HK-2 (cell line): ENCODE results near the gene GRK5.

ENCODE experiments used
- DNase-seq: peaks from one replicate; pipeline ENCODE4 v3.0.0-alpha.2; 2018; ENCODE audit not compliant: unreplicated experiment

The GRK5 gene

GRCh38 chr10:119316002-119316358, 108.6 kb downstream of the GRK5 start:
- no peak for DNase-seq

GRCh38 chr10:119316729-119317097, 109.3 kb downstream of the GRK5 start:
- peak; percentile 68 for DNase-seq

GRCh38 chr10:119318411-119319160, 111.2 kb downstream of the GRK5 start:
- no peak for DNase-seq

- peak; percentile 66 for DNase-seq
Measured at GRCh38 chr10:119319161-119319919, 112.0 kb downstream of the GRK5 start.

- DNase-seq: no peak
Measured at GRCh38 chr10:119319920-119320258, 112.5 kb downstream of the GRK5 start.

GRCh38 chr10:119320981-119321380, 113.6 kb downstream of the GRK5 start:
- no peak for DNase-seq

- DNase-seq: no peak
Measured at GRCh38 chr10:119323085-119324016, 116.0 kb downstream of the GRK5 start.

- DNase-seq: no peak
Measured at GRCh38 chr10:119325131-119325530, 117.8 kb downstream of the GRK5 start.

- no peak for DNase-seq
Measured at GRCh38 chr10:119326167-119326566, 118.8 kb downstream of the GRK5 start.

GRCh38 chr10:119327096-119327745, 119.8 kb downstream of the GRK5 start:
- no peak for DNase-seq

- no peak for DNase-seq
Measured at GRCh38 chr10:119328223-119328622, 120.9 kb downstream of the GRK5 start.

- no peak for DNase-seq
Measured at GRCh38 chr10:119330342-119330741, 123.0 kb downstream of the GRK5 start.

GRCh38 chr10:119331061-119331460, 123.7 kb downstream of the GRK5 start:
- DNase-seq: no peak

GRCh38 chr10:119333146-119333792, 125.9 kb downstream of the GRK5 start:
- DNase-seq: peak; percentile 51

GRCh38 chr10:119335671-119336353, 128.4 kb downstream of the GRK5 start:
- no peak for DNase-seq

GRCh38 chr10:119336599-119336998, 129.2 kb downstream of the GRK5 start:
- no peak for DNase-seq

- DNase-seq: no peak
Measured at GRCh38 chr10:119337223-119337622, 129.9 kb downstream of the GRK5 start.

GRCh38 chr10:119337796-119338432, 130.5 kb downstream of the GRK5 start:
- DNase-seq: peak; percentile 21

GRCh38 chr10:119339109-119339508, 131.7 kb downstream of the GRK5 start:
- DNase-seq: no peak

- no peak for DNase-seq
Measured at GRCh38 chr10:119340893-119341458, 133.6 kb downstream of the GRK5 start.
